Lower leg skin (tissue), 4 donors: ENCODE results near the gene DCTN5. TPM values are rescaled to one million over a fixed set of nuclear protein-coding genes. Genes with fewer than 3 reads are reported as not detected.
"Not testable (repeated sequence)": the region's sequence is repeated elsewhere in the genome, so short reads cannot be mapped to it uniquely, and the experiment has no call there.

Experiments
- DNase-seq, 2 donors: peaks; one replicate each; pipeline ENCODE4 v3.0.0-alpha.2; 2019; ENCODE audit warnings: low spot score in 2 of 2
- H3K4me3 ChIP-seq: fragments of 200-600 bp; sonication (generic); 2 replicates; pipeline ENCODE4 v1.5.1; 2017; ENCODE audit warnings: mild to moderate bottlenecking, low read depth; ENCODE audit not compliant: poor library complexity, severe bottlenecking
- POLR2A ChIP-seq, 2 donors: fragments of 450-650 bp; IDR thresholded peaks; one replicate each; pipeline ENCODE4 v1.6.1; 2016 to 2017; ENCODE audit warnings: antibody characterized with exemption in 2 of 2, mild to moderate bottlenecking in 1 of 2, moderate library complexity in 1 of 2
- WGBS, 2 donors: methylation state at CpG; one replicate each; pipeline ENCODE4 v1.1.5; 2018; 5-methylcytosine and 5-hydroxymethylcytosine counted together
- intact Hi-C: fragments of 100-400 bp; cut with DNase I; formaldehyde crosslinking; loops from one replicate; pipeline ENCODE4 v1.15.0; 2023; ENCODE audit warnings: low total_unique reads
- total RNA-seq, 4 donors: library from RNA; depleted of rRNA; stranded (reverse); fragments of >200 nt; gene quantifications; one replicate each; pipeline ENCODE4 v1.1.0, GENCODE V29; 2016
- TF ChIP-seq, protein P1 (sequence below), 3 donors: fragments of 450-650 bp; IDR thresholded peaks; one replicate each; pipeline ENCODE4 v1.5.1; 2016; ENCODE audit warnings: antibody characterized with exemption in 3 of 3, mild to moderate bottlenecking in 3 of 3, moderate library complexity in 2 of 3

Gene DCTN5
- total RNA-seq, 4 donors from 2014 or later: 37.4 to 54.0 (median 46.7) TPM

DNA sequence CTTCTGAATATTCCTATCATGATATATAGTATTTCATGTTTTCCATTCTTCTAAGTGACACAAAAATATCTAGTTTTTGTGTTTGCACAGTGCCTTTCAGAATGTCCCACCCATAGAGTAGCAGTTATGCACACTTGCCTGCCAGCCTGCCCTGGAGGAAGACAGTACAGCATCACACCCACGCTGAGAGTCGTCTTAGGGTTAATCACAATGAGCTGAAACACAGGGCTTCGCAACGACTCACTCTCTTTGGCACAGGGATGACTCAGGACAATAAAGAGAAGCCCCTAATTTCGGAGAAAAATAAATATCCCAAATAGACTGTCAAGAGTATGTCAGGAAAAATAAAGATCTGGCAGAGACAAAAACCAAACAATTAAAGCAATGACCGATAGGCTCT lies 33.5 kb upstream of the DCTN5 start:
- H3K4me3 ChIP-seq: no peak overlapping the region
- 78 to 84% methylated on average over 6 of the region's 6 CpGs for WGBS, 2 donors
- DNase-seq: no peak
- TF ChIP-seq, protein P1, sequence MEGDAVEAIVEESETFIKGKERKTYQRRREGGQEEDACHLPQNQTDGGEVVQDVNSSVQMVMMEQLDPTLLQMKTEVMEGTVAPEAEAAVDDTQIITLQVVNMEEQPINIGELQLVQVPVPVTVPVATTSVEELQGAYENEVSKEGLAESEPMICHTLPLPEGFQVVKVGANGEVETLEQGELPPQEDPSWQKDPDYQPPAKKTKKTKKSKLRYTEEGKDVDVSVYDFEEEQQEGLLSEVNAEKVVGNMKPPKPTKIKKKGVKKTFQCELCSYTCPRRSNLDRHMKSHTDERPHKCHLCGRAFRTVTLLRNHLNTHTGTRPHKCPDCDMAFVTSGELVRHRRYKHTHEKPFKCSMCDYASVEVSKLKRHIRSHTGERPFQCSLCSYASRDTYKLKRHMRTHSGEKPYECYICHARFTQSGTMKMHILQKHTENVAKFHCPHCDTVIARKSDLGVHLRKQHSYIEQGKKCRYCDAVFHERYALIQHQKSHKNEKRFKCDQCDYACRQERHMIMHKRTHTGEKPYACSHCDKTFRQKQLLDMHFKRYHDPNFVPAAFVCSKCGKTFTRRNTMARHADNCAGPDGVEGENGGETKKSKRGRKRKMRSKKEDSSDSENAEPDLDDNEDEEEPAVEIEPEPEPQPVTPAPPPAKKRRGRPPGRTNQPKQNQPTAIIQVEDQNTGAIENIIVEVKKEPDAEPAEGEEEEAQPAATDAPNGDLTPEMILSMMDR (IDR thresholded peaks at IDR 0.05): no peak
- no peak for TF ChIP-seq POLR2A (IDR thresholded peaks at IDR 0.05)
- intact Hi-C loops: no loop called here

DNA sequence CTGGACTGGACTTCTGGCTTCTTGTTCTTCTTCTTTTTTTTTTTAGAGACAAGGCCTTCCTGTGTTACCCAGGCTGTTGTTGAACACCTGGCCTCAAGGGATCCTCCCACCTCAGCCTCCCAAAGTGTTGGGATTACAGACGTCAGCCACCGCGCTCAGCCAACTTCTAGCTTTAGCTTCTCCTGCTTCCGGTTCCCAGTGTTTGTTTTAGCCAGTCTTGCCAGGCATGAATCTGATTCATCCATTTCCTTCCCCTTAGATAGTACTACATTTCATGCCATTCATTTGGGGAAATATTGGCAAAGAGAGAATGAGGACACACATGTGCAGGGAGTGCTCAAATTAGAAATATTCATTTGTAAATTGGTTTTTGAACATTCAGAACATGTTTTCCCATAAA lies 33.1 kb upstream of the DCTN5 start:
- TF ChIP-seq, protein P1 (IDR thresholded peaks at IDR 0.05): no peak
- TF ChIP-seq POLR2A (IDR thresholded peaks at IDR 0.05): no peak
- intact Hi-C loops: no loop called here
- DNase-seq: no peak
- WGBS, 2 donors: 81 to 84% methylated on average over 4 of the region's 4 CpGs
- H3K4me3 ChIP-seq: no peak overlapping the region

DNA sequence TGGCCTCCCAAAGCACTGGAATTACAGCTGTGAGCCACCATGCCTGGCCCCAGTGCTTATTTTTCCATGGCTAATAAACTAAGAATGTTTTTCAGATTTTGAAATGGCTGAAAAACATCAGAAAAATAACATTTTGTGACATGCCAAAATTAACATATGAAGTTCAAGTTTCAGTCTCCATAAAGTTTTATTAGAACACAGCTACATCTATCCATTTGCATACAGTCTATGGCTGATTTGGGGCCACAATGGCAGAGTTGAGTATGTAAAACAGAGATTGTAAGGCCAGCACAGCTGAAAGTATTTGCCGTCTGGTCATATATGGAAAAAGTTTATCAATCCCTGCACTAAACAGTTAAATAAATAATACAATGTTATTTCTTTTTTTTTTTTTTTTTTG lies 31.3 kb upstream of the DCTN5 start:
- no peak overlapping the region for H3K4me3 ChIP-seq

DNA sequence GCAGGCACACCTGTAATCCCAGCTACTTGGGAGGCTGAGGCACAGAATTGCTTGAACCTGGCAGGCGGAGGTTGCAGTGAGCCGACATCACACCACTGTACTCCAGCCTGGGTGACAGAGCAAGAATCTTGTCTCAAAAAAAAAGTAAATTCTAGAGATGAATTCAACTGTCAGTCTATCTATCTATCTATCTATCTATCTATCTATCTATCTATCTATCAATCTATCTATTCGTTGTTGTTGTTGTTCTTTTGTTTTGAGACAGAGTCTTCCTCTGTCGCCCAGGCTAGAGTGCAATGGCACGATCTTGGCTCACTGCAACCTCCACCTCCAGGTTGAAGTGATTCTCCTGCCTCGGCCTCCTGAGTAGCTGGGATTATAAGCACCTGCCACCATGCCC lies 30.4 kb upstream of the DCTN5 start:
- intact Hi-C loops, H3K4me3 ChIP-seq: not testable (repeated sequence)
- peak in 1 of 2 donors; percentile 45 for DNase-seq
- 96 to 97% methylated on average over 6 of the region's 6 CpGs for WGBS, 2 donors

More for the DNA sequence above, 31.3 kb upstream of the DCTN5 start:
- intact Hi-C loops: no loop called here
- 96 to 98% methylated on average over 1 of the region's 1 CpG for WGBS, 2 donors
- no peak for TF ChIP-seq POLR2A (IDR thresholded peaks at IDR 0.05)
- TF ChIP-seq, protein P1 (IDR thresholded peaks at IDR 0.05): no peak
- no peak for DNase-seq

DNA sequence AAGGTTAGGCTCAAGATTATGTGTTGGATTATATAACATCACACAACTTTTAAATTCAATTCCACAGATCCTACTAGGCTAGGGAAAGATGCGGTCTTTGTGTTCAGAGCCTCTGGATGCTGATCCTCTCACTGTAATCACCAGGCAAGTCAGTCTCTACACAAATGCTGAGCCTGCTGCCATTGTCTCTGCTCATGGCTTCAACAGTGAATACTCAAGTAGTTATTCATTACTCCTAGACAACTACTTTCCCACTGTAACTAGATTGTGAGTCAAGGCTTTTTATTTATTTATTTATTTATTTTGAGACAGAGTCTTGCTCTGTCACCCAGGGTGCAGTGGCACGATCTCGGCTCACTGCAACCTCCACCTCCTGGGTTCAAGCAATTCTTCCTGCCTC lies 29.3 kb upstream of the DCTN5 start:
- DNase-seq: no peak
- TF ChIP-seq, protein P1 (IDR thresholded peaks at IDR 0.05): no peak
- no peak for TF ChIP-seq POLR2A (IDR thresholded peaks at IDR 0.05)
- H3K4me3 ChIP-seq: no peak overlapping the region
- 97% methylated on average over 3 of the region's 3 CpGs for WGBS, 2 donors
- intact Hi-C loops: no loop called here

DNA sequence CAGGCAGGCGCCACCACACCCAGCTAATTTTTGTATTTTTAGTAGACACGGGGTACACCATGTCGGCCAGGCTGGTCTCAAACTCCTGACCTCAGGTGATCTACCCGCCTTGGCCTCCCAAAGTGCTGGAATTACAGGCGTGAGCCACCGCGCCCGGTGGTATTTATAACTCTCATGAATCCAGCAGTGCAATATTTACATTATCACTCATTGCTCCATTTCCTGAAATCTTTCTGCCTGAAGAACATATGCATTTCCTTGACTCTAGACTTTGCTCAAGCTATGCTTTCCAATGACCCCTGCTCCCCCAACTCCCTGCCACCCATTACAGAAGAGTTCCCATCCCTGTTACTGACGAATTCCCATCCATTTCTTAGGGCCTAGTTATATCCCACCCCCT lies 25.5 kb upstream of the DCTN5 start:
- no peak for TF ChIP-seq POLR2A (IDR thresholded peaks at IDR 0.05)
- TF ChIP-seq, protein P1 (IDR thresholded peaks at IDR 0.05): no peak
- H3K4me3 ChIP-seq: no peak overlapping the region
- 97% methylated on average over 9 of the region's 9 CpGs for WGBS, 2 donors
- DNase-seq: no peak
- intact Hi-C loops: no loop called here
